HCT116 (cell line): ENCODE measurements around the gene ATP1A1.

Source experiments
- CEBPB ChIP-seq: IDR thresholded peaks from 2 replicates; pipeline ENCODE4 v1.6.1; 2012; ENCODE audit warnings: low read depth
- CTCF ChIP-seq, 3 experiments: fragments of 200-600 bp in 1 of 3; sonication (generic) in 1 of 3; IDR thresholded peaks in 2 of 3; conservative IDR thresholded peaks in 1 of 3; 2 replicates each; pipeline ENCODE4 v1.5.1; 2012 to 2017; ENCODE audit warnings: low read depth in 2 of 3, low read length in 2 of 3, antibody characterized with exemption in 1 of 3, borderline replicate concordance in 1 of 3, control low read depth in 1 of 3, mild to moderate bottlenecking in 1 of 3, mixed read lengths in 1 of 3, mixed run types in 1 of 3, moderate library complexity in 1 of 3; ENCODE audit not compliant: insufficient read depth in 1 of 3
- EZH2 ChIP-seq: fragments of 200-600 bp; sonication (generic); IDR thresholded peaks from 2 replicates; pipeline ENCODE4 v1.6.1; 2017; ENCODE audit warnings: antibody characterized with exemption, mixed run types
- POLR2A ChIP-seq: IDR thresholded peaks from 2 replicates; pipeline ENCODE4 v1.7.0; 2011; ENCODE audit warnings: borderline replicate concordance; ENCODE audit not compliant: insufficient read depth, insufficient read length; ENCODE audit errors: extremely low read depth
- POLR2AphosphoS5 ChIP-seq: IDR thresholded peaks from 2 replicates; pipeline ENCODE4 v1.6.1; 2011; ENCODE audit warnings: mild to moderate bottlenecking, low read depth, low read length, moderate library complexity
- REST ChIP-seq: IDR thresholded peaks from 2 replicates; pipeline ENCODE4 v1.6.1; 2012; ENCODE audit warnings: low read depth
- SIN3A ChIP-seq: IDR thresholded peaks from 2 replicates; pipeline ENCODE4 v1.6.1; 2012; ENCODE audit warnings: low read depth
- ZBTB33 ChIP-seq: IDR thresholded peaks from 2 replicates; pipeline ENCODE4 v1.6.1; 2011; ENCODE audit warnings: mild to moderate bottlenecking, low read length, moderate library complexity; ENCODE audit not compliant: insufficient replicate concordance; ENCODE audit errors: extremely low read depth

- TF ChIP-seq POLR2A (no peak), EZH2 (no peak), CTCF (IDR thresholded peaks at IDR 0.05 in 2 of 3, conservative IDR thresholded peaks at IDR 0.05 in 1 of 3; ENCODE audit: borderline replicate concordance in 1 of 3, insufficient read depth in 1 of 3, low read depth in 2 of 3, low read length in 2 of 3) (no peak), REST (no peak), ZBTB33 (no peak), SIN3A (no peak), POLR2AphosphoS5 (no peak), CEBPB (no peak)
Observed at GRCh38 chr1:116377541-116378529, 4.8 kb downstream of the ATP1A1 start.
